ENCODE results near the gene CUL5. TPM values are rescaled to one million over a fixed set of nuclear protein-coding genes. Genes with fewer than 3 reads are reported as not detected.
"Not testable (repeated sequence)": the region's sequence is repeated elsewhere in the genome, so short reads cannot be mapped to it uniquely, and the experiment has no call there.

CUL5 gene
- polyA plus RNA-seq, 3 donors: 24.7 to 37.8 (median 36.7) TPM

GRCh38 chr11:108131993-108132392, 123.3 kb downstream of the CUL5 start:
- no CpG with 5 or more reads among the region's 1 CpG for WGBS (ENCODE audit: insufficient coverage)
- H3K4me1 Mint-ChIP-seq: no peaks in the 10 kb centered on the region
- Histone ChIP-seq H3K36me3 (replicated peaks in 1 of 2; ENCODE audit: control insufficient read depth in 1 of 2, insufficient read depth in 2 of 2, low read length in 2 of 2) (peaks cover 14 to 49% of the 10 kb centered on the region in 2 donors), H3K4me2 (replicated peaks; ENCODE audit: extremely low read depth, low read length, poor library complexity, severe bottlenecking) (no peak overlapping the region), H3K79me2 (ENCODE audit: insufficient read depth, low read length) (peaks cover 8% of the 10 kb centered on the region), H3K9ac (ENCODE audit: insufficient read depth, low read length, poor library complexity, severe bottlenecking) (no peak overlapping the region), H3K27ac (ENCODE audit: low read depth in 1 of 2, low read length in 2 of 2) (no peak overlapping the region), H4K20me1 (ENCODE audit: insufficient read depth, low read length) (no peaks in the 10 kb centered on the region), H3K27me3 (ENCODE audit: control insufficient read depth in 2 of 2, insufficient read depth in 2 of 2, low read length in 2 of 2) (no peaks in the 10 kb centered on the region), H2AFZ (ENCODE audit: insufficient read depth, low read depth, low read length, poor library complexity, severe bottlenecking) (no peak overlapping the region), H3K9me3 (replicated peaks in 1 of 2; ENCODE audit: control insufficient read depth in 1 of 2, insufficient read depth in 1 of 2, low read length in 2 of 2) (no peaks in the 10 kb centered on the region), H3K4me3 (replicated peaks in 1 of 3; ENCODE audit: low read depth in 2 of 3, low read length in 3 of 3) (no peak overlapping the region), H3K4me1 (ENCODE audit: control insufficient read depth in 1 of 2, insufficient read depth in 2 of 2, low read length in 2 of 2) (no peaks in the 10 kb centered on the region)
- no peak overlapping the region for H3K27ac Mint-ChIP-seq
- no peaks in the 10 kb centered on the region for H3K27me3 Mint-ChIP-seq (ENCODE audit: low read depth in 3 of 3)
- peaks cover 29 to 51% of the 10 kb centered on the region in 2 donors for H3K36me3 Mint-ChIP-seq
- H3K9me3 Mint-ChIP-seq: peaks cover 0 to 2% (median 0%) of the 10 kb centered on the region in 7 donors
- no peak for DNase-seq
- no peak overlapping the region for H3K4me3 Mint-ChIP-seq
- intact Hi-C loops (cut with micrococcal nuclease): no loop called here
- no peak for TF ChIP-seq CTCF (IDR thresholded peaks at IDR 0.05)

- H3K27me3 ChIP-seq (ENCODE audit: control insufficient read depth in 2 of 2, insufficient read depth in 2 of 2, low read length in 2 of 2); H3K79me2 ChIP-seq (ENCODE audit: insufficient read depth, low read length); H3K27me3 Mint-ChIP-seq (ENCODE audit: low read depth in 3 of 3); H3K4me2 ChIP-seq (replicated peaks; ENCODE audit: extremely low read depth, low read length, poor library complexity, severe bottlenecking); H3K4me3 ChIP-seq (replicated peaks in 1 of 3; ENCODE audit: low read depth in 2 of 3, low read length in 3 of 3); H2AFZ ChIP-seq (ENCODE audit: insufficient read depth, low read depth, low read length, poor library complexity, severe bottlenecking); H3K4me3 Mint-ChIP-seq; H3K4me1 ChIP-seq (ENCODE audit: control insufficient read depth in 1 of 2, insufficient read depth in 2 of 2, low read length in 2 of 2); intact Hi-C loops (cut with micrococcal nuclease); H3K9me3 Mint-ChIP-seq; H3K27ac ChIP-seq (ENCODE audit: low read depth in 1 of 2, low read length in 2 of 2); H3K4me1 Mint-ChIP-seq; H3K9ac ChIP-seq (ENCODE audit: insufficient read depth, low read length, poor library complexity, severe bottlenecking); DNase-seq; H3K9me3 ChIP-seq (replicated peaks in 1 of 2; ENCODE audit: control insufficient read depth in 1 of 2, insufficient read depth in 1 of 2, low read length in 2 of 2); H4K20me1 ChIP-seq (ENCODE audit: insufficient read depth, low read length): not testable (repeated sequence)
- peaks cover 29 to 53% of the 10 kb centered on the region in 2 donors for H3K36me3 Mint-ChIP-seq
- H3K36me3 ChIP-seq (replicated peaks in 1 of 2; ENCODE audit: control insufficient read depth in 1 of 2, insufficient read depth in 2 of 2, low read length in 2 of 2): peaks cover 17 to 50% of the 10 kb centered on the region in 2 donors
- H3K27ac Mint-ChIP-seq: peak overlapping the region in 2 of 7 donors; percentile 69 to 71
- no CpG with 5 or more reads among the region's 2 CpGs for WGBS (ENCODE audit: insufficient coverage)
Measured at GRCh38 chr11:108132993-108133538, 124.4 kb downstream of the CUL5 start.
